Activated naive CD8-positive, alpha-beta T cell treated with anti-CD3 and anti-CD28 coated beads for 36 hours (primary cell): ENCODE measurements around the gene SRSF12. TPM values are rescaled to one million over a fixed set of nuclear protein-coding genes. Genes with fewer than 3 reads are reported as not detected.
"Not testable (repeated sequence)": the region's sequence is repeated elsewhere in the genome, so short reads cannot be mapped to it uniquely, and the experiment has no call there.

Experiments
- DNase-seq: peaks from one replicate; pipeline ENCODE4 v3.0.0; 2021
- H3K27ac Mint-ChIP-seq: one replicate; pipeline ENCODE4 v1.8.0; 2022; ENCODE audit warnings: mild to moderate bottlenecking, moderate library complexity, mixed read lengths
- H3K27me3 Mint-ChIP-seq: one replicate; pipeline ENCODE4 v1.8.0; 2022; ENCODE audit warnings: mild to moderate bottlenecking, mixed read lengths
- H3K36me3 Mint-ChIP-seq: one replicate; pipeline ENCODE4 v1.8.0; 2021; ENCODE audit warnings: mild to moderate bottlenecking, mixed read lengths
- H3K4me1 Mint-ChIP-seq: one replicate; pipeline ENCODE4 v1.8.0; 2021; ENCODE audit warnings: mixed read lengths
- H3K4me3 Mint-ChIP-seq: one replicate; pipeline ENCODE4 v1.8.0; 2022; ENCODE audit warnings: mild to moderate bottlenecking, moderate library complexity, mixed read lengths
- H3K9me3 Mint-ChIP-seq: one replicate; pipeline ENCODE4 v1.8.0; 2022; ENCODE audit warnings: mixed read lengths
- total RNA-seq, 2 experiments: library from RNA; stranded (reverse); gene quantifications; one replicate each; pipeline ENCODE4 v1.2.3, GENCODE V29; 2021

Gene SRSF12
- total RNA-seq, 2 experiments from 2014 or later = 0.74 to 0.78 TPM

DNA sequence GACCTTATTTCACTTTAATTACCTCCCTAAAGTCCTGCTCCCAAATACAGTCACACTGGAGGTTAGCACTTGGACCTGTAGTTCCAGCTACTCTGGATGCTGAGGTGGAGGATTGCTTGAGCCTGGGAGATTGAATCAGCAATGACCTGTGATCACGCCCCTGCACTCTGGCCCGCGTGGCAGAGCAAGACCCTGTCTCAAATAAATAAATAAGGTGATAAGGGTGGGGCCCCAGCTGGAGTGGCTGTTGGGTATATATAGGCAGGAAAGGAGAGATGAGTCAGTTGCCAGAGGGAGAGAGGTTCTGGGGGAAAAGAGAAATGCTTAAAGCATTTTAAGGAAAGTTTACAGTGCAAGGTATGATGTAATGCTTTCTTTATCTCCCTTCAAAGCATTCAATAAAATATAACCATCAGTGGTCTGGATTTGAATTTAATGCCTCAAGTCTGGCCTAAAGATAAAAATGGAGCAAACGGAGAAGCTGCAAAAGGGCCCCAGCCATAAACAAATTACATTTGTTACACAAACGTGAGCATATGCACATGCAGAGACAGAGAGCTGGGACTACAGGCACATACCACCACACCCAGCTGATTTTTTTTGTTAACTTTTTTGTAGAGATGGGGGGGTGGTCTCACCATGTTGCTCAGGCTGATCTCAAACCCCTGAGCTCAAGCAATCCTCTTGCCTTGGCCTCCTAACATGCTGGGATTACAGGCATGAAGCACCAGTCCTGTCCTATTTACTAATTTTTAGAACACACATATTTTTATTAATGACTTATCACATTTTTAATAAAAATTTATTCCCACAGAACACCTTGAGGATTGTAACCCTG is 21.9 kb upstream of the SRSF12 start:
- DNase-seq = no peak
- H3K36me3 Mint-ChIP-seq = no peaks in the 10 kb centered on the region
- H3K4me1 Mint-ChIP-seq = peaks cover 4% of the 10 kb centered on the region
- H3K27me3 Mint-ChIP-seq = no peaks in the 10 kb centered on the region
- H3K27ac Mint-ChIP-seq = no peak overlapping the region
- H3K4me3 Mint-ChIP-seq = no peak overlapping the region
- no peaks in the 10 kb centered on the region for H3K9me3 Mint-ChIP-seq

GRCh38 chr6:89138173-89138572 is 20.3 kb upstream of the SRSF12 start:
- Mint-ChIP-seq H3K4me3 (no peak overlapping the region), H3K9me3 (no peaks in the 10 kb centered on the region), H3K27me3 (no peaks in the 10 kb centered on the region), H3K36me3 (no peaks in the 10 kb centered on the region), H3K4me1 (no peaks in the 10 kb centered on the region), H3K27ac (no peak overlapping the region)
- no peak for DNase-seq

DNA sequence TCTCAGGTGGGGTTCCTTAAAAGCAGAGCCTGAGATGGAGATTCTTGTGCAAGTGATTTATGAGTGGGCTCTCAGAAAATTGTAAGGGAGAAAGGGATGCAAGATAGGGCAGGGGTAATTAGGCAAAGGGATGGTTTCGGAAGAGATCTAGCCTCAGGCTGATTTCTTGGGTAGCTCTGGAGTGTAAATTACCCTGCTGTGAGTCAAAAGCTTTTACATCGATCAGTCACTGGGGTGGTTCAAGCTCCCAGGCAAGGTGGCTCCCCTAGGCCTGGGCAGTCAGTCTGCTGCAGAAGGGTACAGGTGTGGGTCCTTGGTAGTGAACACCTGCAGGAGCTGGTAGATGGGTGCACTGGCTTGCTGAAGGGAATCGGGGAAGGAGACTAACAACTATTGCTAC is 16.9 kb upstream of the SRSF12 start:
- Mint-ChIP-seq H3K27me3 (no peaks in the 10 kb centered on the region), H3K36me3 (no peaks in the 10 kb centered on the region)

DNA sequence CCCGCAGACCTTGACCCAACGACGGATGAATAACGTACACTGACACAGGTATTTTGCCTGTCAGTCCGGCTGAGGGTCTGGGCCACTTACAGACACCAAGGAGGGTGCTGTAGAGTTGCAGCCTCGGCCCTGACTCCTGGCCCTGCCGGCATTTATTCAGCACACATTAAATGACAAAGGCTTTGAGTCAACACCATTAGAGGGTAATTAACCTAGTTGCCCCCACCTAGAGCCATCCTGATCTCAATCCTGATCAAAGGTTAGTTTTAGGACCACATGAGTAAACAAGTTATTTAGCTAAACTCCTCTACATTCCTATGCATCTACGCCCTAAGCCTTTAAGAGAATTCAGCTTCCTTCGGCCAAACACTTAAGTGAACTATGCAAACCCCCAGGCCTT is 16.1 kb upstream of the SRSF12 start:
- H3K36me3 Mint-ChIP-seq = no peaks in the 10 kb centered on the region
- no peak overlapping the region for H3K4me3 Mint-ChIP-seq
- peaks cover under 1% of the 10 kb centered on the region for H3K9me3 Mint-ChIP-seq
- DNase-seq = no peak
- H3K4me1 Mint-ChIP-seq = no peaks in the 10 kb centered on the region
- no peaks in the 10 kb centered on the region for H3K27me3 Mint-ChIP-seq
- H3K27ac Mint-ChIP-seq = no peak overlapping the region

More for the DNA sequence above, 16.9 kb upstream of the SRSF12 start:
- H3K4me3 Mint-ChIP-seq = no peak overlapping the region
- DNase-seq = no peak
- no peaks in the 10 kb centered on the region for H3K4me1 Mint-ChIP-seq
- H3K9me3 Mint-ChIP-seq = no peaks in the 10 kb centered on the region
- H3K27ac Mint-ChIP-seq = no peak overlapping the region

GRCh38 chr6:89132057-89132456 is 14.2 kb upstream of the SRSF12 start:
- Mint-ChIP-seq H3K4me3 (no peak overlapping the region), H3K4me1 (no peaks in the 10 kb centered on the region), H3K9me3 (peaks cover 9% of the 10 kb centered on the region), H3K36me3 (peaks cover 6% of the 10 kb centered on the region), H3K27ac (no peak overlapping the region), H3K27me3 (no peaks in the 10 kb centered on the region)
- no peak for DNase-seq

GRCh38 chr6:89131599-89131998 is 13.7 kb upstream of the SRSF12 start:
- no peaks in the 10 kb centered on the region for H3K27me3 Mint-ChIP-seq
- no peak for DNase-seq
- H3K9me3 Mint-ChIP-seq = peaks cover 9% of the 10 kb centered on the region
- no peak overlapping the region for H3K4me3 Mint-ChIP-seq
- no peak overlapping the region for H3K27ac Mint-ChIP-seq
- H3K4me1 Mint-ChIP-seq = no peaks in the 10 kb centered on the region
- peaks cover 6% of the 10 kb centered on the region for H3K36me3 Mint-ChIP-seq

DNA sequence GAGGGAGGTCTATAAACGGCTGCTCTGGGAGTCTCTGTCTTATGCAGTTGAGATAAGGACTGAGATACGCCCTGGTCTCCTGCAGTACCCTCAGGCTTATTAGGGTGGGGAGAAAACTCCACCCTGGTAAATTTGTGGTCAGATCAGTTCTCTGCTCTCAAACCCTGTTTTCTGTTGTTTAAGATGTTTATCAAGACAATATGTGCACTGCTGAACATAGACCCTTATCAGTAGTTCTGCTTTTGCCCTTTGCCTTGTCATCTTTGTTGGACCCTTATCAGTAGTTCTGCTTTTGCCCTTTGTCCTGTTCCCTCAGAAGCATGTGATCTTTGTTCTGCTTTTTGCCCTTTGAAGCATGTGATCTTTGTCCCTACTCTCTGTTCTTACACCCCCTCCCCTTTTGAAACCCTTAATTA is 10.4 kb upstream of the SRSF12 start:
- H3K27me3 Mint-ChIP-seq, DNase-seq, H3K4me1 Mint-ChIP-seq, H3K36me3 Mint-ChIP-seq, H3K9me3 Mint-ChIP-seq, H3K27ac Mint-ChIP-seq, H3K4me3 Mint-ChIP-seq: not testable (repeated sequence)

- no peaks in the 10 kb centered on the region for H3K4me1 Mint-ChIP-seq
- no peak for DNase-seq
- no peak overlapping the region for H3K4me3 Mint-ChIP-seq
- no peak overlapping the region for H3K27ac Mint-ChIP-seq
- H3K36me3 Mint-ChIP-seq = no peaks in the 10 kb centered on the region
- H3K9me3 Mint-ChIP-seq = peaks cover 5% of the 10 kb centered on the region
- peaks cover 4% of the 10 kb centered on the region for H3K27me3 Mint-ChIP-seq
These were observed 4.8 kb upstream of the SRSF12 start for GRCh38 chr6:89122625-89123024.

DNA sequence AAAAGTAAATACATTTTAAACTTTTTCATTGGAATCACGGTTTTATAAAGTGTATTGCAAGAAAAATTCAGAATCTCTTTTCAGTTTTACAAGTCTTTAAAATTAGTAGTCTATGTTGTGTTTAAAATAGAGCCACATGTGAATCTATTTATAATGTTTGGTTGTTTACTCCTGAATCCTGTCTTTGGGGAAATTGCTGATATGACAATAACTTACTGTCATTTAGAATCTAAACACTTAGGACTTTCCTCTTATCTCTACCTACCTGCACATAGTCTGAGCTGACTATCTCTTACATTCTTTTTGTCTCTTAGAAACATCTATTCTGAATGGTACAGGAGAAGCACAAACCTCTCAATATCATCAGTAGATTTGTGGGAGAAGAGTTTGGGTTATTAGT is 4.1 kb upstream of the SRSF12 start:
- Mint-ChIP-seq H3K4me1 (peaks cover 3% of the 10 kb centered on the region), H3K36me3 (no peaks in the 10 kb centered on the region), H3K9me3 (peaks cover 5% of the 10 kb centered on the region), H3K27me3 (peaks cover 8% of the 10 kb centered on the region), H3K4me3 (no peak overlapping the region), H3K27ac (no peak overlapping the region)
- no peak for DNase-seq

DNA sequence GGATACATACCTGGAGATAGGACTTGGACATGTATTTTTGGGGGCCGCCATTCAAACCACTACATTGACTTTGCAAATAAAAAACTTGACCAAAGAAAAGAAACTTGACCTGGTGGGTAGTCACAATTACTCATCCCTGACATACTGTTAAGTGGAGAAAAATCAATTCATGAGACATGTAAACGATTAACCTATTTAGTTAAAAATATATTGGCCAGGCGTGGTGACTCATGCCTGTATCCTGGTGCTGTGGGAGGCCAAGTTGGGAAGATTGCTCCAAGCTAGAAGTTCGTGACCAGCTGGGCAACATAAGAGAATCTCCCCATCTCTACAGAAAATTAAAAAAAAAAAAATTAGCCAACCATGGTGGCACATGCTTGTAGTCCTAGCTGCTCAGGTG is 2.5 kb upstream of the SRSF12 start:
- Mint-ChIP-seq H3K27me3 (peaks cover 15% of the 10 kb centered on the region), H3K9me3 (peaks cover 5% of the 10 kb centered on the region), H3K27ac (no peak overlapping the region), H3K4me3 (no peak overlapping the region), H3K36me3 (no peaks in the 10 kb centered on the region), H3K4me1 (peaks cover 6% of the 10 kb centered on the region)
- no peak for DNase-seq

- H3K27me3 Mint-ChIP-seq = peaks cover 15% of the 10 kb centered on the region
- no peak for DNase-seq
- H3K36me3 Mint-ChIP-seq = no peaks in the 10 kb centered on the region
- H3K9me3 Mint-ChIP-seq = peaks cover 5% of the 10 kb centered on the region
- H3K4me1 Mint-ChIP-seq = peaks cover 6% of the 10 kb centered on the region
- H3K27ac Mint-ChIP-seq = no peak overlapping the region
- H3K4me3 Mint-ChIP-seq = peak overlapping the region; percentile 64
These were observed 1.1 kb upstream of the SRSF12 start for GRCh38 chr6:89118931-89119330.

GRCh38 chr6:89116702-89117101 is 1.2 kb downstream of the SRSF12 start:
- Mint-ChIP-seq H3K4me1 (peaks cover 6% of the 10 kb centered on the region), H3K9me3 (peaks cover 5% of the 10 kb centered on the region), H3K4me3 (peak overlapping the region; percentile 77), H3K27me3 (peaks cover 15% of the 10 kb centered on the region), H3K36me3 (no peaks in the 10 kb centered on the region), H3K27ac (no peak overlapping the region)
- no peak for DNase-seq

GRCh38 chr6:89111933-89112332 is 5.9 kb downstream of the SRSF12 start:
- Mint-ChIP-seq H3K4me3 (no peak overlapping the region), H3K27me3 (peaks cover 7% of the 10 kb centered on the region), H3K9me3 (no peaks in the 10 kb centered on the region), H3K36me3 (no peaks in the 10 kb centered on the region), H3K4me1 (peaks cover 3% of the 10 kb centered on the region), H3K27ac (no peak overlapping the region)
- no peak for DNase-seq

DNA sequence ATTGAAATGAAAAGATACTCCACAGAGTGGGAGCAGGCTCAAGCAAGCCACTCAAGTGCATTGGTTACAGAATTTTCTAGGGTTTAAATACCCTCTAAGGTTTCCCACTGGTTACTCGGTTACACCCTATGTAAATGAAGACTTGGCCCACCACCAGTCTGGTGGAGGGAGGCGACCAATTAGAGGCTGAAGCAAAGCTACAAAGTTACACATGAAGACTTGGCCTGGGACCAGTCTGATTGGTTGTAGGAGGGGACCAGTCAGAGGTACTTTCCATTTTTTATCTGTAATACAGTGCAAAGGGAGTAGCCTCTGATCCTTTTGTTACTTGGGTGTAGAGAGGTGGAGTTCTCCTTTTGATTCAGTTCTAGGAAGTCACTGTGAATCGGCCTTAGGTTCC is 7.6 kb downstream of the SRSF12 start:
- Mint-ChIP-seq H3K9me3 (no peaks in the 10 kb centered on the region), H3K36me3 (no peaks in the 10 kb centered on the region), H3K27ac (no peak overlapping the region), H3K27me3 (no peaks in the 10 kb centered on the region), H3K4me1 (no peaks in the 10 kb centered on the region), H3K4me3 (no peak overlapping the region)
- DNase-seq = no peak

- Mint-ChIP-seq H3K4me1 (peaks cover 4% of the 10 kb centered on the region), H3K9me3 (no peaks in the 10 kb centered on the region), H3K27me3 (no peaks in the 10 kb centered on the region), H3K4me3 (no peak overlapping the region), H3K27ac (no peak overlapping the region), H3K36me3 (peaks cover 3% of the 10 kb centered on the region)
- DNase-seq = no peak
These were observed 17.8 kb downstream of the SRSF12 start for GRCh38 chr6:89100114-89100513.

DNA sequence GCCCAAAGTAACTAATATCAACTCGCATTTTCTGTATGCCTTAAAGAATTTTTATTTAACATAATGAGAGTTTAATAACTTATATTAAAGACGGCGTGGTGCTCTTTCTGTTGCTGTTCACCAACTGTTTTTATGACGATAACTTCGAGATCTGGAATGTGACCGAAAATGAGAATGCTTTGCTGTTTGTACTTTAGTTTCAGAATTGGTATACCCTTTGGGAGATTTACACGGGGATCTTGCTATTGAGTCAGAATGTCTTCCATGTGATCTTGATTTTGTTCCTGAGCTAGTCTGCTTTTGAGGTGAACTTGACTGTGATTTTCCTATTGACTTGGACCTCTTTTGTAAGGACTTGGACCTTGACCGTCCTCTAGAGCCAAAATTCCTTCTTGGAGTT is 19.4 kb downstream of the SRSF12 start:
- H3K27me3 Mint-ChIP-seq = no peaks in the 10 kb centered on the region
- DNase-seq = no peak
- no peaks in the 10 kb centered on the region for H3K9me3 Mint-ChIP-seq
- peaks cover 4% of the 10 kb centered on the region for H3K4me1 Mint-ChIP-seq
- no peak overlapping the region for H3K27ac Mint-ChIP-seq
- no peak overlapping the region for H3K4me3 Mint-ChIP-seq
- peaks cover 3% of the 10 kb centered on the region for H3K36me3 Mint-ChIP-seq
